Measurements from ENCODE around the gene SFT2D2.
A peak's percentile ranks its signal among the peaks of the same experiment; 100 is the strongest.
"Not testable (repeated sequence)": the region's sequence is repeated elsewhere in the genome, so short reads cannot be mapped to it uniquely, and the experiment has no call there.

SFT2D2 gene

GRCh38 chr1:168225476-168226190, at the start of gene SFT2D2:
Gene SFT2D2, plus strand, starts transcription at chr1:168226004. Its CDS starts 76 bp downstream, at chr1:168226080.
- FAIRE-seq, result no peak

DNA sequence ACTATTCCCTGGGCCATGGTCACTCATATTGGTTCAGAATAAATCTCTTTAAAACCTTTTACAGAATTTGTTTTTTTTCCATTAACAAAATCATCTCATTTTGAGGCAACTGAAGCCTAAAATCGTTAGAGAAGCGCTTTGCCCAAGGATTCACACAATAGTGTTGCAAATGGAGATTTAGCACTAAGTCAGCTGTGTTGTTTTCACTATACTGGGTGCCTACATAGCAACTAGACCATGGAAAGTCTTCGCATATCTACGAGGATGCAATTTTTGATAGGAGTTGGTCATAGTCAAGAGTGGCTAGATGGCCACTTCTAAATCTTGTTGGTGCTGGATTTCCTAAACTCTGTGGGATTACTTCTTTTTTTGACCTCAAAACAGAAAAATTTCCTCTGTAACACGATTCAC, 47.6 kb upstream of the SFT2D2 start:
- FAIRE-seq, result no peak

GRCh38 chr1:168178638-168179437, 47.0 kb upstream of the SFT2D2 start, which contains the start of gene TIPRL:
Gene TIPRL, plus strand, starts transcription at chr1:168178962. Its CDS starts 116 bp downstream, at chr1:168179078.
- peak; percentile 99 for FAIRE-seq

DNA sequence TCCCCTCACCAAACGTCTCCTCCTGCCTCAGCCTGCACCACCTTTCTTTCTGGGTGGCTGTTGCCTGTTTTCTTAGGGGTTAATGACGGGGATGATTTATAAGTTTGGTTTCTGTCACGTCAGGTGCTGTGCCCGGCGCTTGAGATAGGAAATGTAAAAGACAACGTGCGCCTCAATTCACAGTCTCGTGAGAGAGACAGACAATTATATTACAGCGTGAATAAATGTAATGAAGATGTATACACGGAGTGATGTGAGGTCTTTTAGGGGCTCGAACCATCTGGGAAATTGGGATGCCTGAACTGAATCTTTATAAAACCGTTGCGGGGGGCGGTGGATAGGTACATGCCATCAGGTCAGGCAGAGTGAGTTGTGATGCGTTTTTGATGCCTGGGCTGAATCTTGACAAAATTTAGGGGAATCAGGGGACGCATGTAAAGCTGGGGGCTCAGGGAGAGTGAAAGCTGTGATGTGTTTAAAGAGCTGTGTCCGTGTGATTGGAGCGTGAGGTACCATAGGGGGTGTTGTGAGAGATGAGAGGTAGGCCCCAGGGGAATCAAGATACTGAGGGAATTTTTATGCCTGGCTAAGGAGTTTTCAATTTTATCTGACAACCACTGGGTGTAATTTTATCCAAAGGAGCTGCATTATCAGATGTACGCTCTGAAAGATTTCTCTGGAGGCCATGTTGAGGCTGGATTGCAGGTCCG, 46.2 kb upstream of the SFT2D2 start:
- FAIRE-seq, result no peak

DNA sequence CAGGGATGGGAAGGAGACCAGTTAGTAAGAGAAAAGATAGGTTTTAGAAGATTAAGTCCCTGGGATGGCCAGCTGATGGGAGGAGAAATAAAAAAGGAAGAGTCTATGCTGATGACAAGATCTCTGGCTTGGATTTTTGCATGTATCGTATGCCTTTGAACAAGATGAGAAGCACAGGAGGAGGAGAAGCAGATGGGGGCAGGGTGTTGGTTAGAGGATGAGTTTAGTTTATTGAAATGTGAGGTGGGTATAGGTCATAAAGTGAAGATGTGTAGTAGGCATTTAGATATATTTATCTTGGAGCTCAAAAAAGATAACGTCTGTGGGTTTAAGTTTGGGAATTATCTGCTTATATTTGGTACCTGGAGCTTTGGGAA, 45.7 kb upstream of the SFT2D2 start:
- FAIRE-seq, result no peak

DNA sequence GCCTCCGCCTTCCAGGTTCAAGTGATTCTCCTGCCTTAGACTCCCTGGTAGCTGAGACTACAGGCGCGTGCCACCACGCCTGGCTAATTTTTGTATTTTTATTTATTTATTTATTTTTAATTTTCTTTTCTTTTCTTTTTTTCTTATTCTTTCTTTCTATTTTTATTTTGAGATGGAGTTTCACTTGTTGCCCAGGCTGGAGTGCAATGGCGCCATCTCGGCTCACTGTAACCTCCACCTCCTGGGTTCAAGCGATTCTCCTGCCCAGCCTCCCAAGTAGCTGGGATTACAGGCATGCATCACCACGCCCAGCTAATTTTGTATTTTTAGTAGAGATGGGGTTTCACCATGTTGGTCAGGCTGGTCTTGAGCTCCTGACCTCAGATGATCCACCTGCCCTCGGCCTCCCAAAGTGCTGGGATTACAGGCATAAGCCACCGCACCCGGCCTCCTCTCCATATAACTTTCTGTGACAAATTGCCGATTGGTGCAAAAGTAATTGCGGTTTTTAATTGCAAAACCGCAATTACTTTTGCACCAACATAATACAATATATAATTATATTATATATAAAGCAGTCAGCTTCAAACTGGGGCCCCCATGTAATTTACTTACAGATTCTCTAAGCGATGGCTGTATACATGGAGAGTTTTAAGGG, 44.6 kb upstream of the SFT2D2 start:
- not testable (repeated sequence) for FAIRE-seq

- no peak for FAIRE-seq
Measured at GRCh38 chr1:168187177-168187576, 38.6 kb upstream of the SFT2D2 start.

GRCh38 chr1:168190403-168190802, 35.4 kb upstream of the SFT2D2 start:
- FAIRE-seq, result no peak

DNA sequence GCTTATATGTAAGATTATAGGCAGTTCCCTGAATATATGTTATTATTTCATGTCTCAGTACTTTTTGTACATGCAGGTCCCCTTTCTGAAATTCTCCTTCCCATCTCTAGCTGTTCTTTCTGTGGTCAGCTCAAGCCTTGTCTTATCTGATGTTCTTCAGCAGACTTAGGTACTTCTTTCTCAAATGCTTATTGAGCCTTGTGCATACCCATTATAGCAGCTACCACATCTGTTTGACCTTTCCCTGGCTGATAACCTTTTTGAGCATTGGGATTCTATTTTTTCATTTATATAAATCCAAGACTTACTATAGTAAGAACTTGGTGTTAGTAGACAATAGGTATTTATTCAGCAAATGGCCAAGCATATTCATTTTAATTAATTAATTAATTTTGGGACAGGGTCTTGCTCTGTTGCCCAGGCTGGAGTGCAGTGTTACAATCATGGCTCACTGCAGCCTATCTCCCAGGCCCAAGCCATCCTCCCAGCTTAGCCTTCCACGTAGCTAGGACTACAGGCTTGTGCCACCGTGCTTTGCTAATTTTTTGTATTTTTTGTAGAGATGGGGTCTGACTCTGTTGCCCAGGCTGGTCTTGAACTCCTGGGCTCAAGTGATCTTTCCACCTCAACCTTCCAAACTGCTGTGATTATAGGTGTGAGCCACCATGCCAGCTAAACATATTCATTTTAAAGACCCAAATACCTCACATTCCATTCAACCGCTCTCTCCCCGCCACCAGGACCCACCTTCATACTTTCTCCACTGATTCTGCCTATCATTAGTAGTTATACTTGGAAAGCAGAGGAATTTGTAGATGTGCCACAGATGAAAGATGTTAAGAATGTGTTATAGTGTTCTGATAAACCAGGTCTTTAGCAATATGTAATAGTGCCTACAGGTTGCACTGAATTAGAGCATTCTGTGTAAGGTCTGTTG, 30.3 kb upstream of the SFT2D2 start:
- no peak for FAIRE-seq

GRCh38 chr1:168199056-168199455, 26.7 kb upstream of the SFT2D2 start:
- FAIRE-seq, result no peak

DNA sequence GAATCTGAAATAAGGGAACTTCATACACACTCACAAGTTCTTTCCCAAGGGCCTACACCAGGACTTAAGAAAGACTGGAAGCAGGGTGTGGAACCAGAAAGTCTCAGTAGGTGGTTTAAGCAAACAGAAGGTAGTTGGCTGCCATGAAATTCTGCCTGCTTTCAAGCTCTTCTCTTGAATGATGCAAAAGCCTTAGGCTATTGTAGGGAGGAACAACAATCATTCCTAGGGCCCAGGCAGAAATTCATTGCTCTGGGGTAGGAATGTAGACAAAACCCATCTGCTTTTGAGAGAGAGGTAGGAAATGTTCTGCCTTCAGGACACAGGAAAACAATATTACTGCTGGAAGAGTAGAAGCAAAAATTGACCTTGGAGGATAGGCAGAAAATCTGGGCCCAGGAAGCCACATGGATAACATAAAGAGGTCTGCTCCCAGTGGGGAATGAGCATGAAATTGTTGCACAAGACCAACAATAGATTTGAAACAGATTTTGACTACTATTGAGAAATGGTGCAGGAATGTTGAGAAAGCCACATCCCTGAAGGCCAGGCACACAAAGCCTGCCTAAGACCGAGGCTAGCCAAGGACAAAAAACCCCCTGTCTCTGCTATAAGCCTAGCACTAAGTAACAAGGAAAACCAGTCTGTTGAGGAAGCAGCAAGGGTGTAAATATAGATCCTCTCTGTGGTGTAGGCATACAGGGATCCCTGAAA, 22.7 kb upstream of the SFT2D2 start:
- FAIRE-seq, result no peak

DNA sequence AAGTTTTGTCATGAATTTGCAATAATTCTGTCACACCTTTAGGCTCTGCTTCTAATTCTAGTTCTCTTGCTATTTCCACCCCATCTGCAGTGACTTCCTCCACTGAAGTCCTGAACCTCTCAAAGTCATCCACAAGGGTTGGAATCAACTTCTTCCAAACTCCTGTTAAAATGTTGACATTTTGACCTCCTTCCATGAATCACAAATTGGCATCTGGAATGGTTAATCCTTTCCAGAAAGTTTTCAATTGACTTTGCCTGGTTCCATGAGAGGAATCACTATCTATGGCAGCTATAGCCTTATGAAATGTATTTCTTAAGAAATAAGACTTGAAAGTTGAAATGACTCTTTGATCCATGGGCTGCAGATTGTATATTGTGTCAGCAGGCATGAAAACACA, 19.7 kb upstream of the SFT2D2 start:
- no peak for FAIRE-seq

DNA sequence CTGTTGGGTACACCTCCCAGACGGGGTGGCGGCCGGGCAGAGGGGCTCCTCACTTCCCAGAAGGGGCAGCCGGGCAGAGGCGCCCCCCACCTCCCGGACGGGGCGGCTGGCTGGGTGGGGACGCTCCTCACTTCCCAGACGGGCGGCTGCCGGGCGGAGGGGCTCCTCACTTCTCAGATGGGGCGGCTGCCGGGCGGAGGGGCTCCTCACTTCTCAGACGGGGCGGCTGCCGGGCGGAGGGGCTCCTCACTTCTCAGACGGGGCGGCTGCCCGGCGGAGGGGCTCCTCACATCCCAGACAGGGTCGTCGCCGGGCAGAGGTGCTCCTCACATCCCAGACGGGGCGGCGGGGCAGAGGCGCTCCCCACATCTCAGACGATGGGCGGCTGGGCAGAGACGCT, 18.1 kb upstream of the SFT2D2 start:
- FAIRE-seq, result not testable (repeated sequence)

DNA sequence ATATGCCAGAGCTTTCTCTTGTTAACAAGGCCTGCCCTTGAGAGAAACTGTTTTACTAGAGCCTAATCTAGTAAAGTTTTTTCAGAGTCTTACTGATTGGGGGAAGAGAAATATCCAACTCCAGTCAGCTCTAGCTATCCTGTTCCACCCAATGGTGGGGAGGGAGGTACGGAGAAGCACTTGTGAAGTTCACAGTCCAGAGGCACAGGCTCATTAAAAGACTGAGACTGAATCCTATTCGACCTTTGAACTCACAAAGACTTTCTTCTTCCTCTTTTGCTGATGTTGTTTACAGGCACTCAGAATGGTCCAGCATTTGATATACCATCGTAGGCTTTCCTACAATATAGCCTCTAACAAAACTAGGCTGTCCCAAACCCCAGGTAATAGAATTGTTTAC, 15.5 kb upstream of the SFT2D2 start:
- no peak for FAIRE-seq

DNA sequence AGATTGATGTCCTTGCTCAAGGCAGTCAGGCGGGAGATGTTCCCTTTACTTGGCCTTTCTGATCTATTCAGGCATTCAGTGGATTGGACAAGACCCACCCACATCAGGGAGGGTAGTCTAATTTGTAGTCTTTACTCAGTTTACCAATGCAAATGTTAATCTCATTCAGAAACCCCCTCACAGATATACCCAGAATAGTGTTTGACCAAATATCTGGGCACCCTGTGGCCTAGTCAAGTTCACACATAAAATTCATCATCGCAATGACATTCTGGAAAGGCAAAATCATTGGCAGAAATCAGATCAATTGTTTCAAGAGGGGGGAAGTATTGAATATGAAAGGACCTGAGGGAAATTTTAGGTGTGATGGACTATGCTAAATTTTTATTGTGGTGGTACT, 12.5 kb upstream of the SFT2D2 start:
- no peak for FAIRE-seq

DNA sequence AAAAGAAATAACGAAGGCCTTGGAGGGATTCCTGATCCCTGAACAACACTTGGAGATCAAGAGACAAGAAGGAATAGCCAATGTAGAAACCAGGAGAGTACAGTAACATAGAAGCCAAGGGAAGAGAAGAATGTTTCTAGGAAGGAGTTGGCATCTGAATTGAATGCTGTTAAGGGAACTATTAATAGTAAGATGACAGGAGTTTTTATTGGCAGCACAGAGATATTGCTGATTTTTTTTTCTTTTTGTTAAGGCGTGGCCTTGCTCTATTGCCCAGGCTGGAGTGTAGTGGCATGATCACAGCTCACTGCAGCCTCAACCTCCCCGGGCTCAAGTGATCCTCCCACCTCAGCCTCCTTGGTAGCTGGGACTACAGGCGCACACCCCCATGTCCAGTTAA, 9.6 kb upstream of the SFT2D2 start:
- FAIRE-seq, result no peak

DNA sequence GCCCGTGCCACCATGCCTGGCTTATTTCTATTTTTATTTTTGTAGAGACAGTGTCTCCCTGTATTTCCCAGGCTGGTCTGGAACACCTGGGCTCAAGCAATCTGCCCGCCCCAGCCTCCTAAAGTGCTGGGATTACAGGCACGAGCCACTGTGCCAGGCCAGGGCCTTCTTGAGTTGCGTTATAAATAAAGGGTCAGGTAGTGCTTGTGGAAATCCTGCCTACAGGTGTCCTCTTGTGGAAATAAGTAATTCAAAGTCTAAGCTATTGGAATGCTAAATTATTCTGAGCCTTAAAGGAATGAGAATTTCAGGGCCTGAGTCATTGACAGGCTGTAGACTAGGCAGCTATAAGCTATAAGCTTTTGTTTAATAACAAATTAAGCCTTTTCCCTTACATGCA, 8.1 kb upstream of the SFT2D2 start:
- FAIRE-seq, result no peak

GRCh38 chr1:168218658-168219057, 7.1 kb upstream of the SFT2D2 start:
- FAIRE-seq, result no peak

GRCh38 chr1:168220470-168220871, 5.3 kb upstream of the SFT2D2 start:
- FAIRE-seq, result no peak

DNA sequence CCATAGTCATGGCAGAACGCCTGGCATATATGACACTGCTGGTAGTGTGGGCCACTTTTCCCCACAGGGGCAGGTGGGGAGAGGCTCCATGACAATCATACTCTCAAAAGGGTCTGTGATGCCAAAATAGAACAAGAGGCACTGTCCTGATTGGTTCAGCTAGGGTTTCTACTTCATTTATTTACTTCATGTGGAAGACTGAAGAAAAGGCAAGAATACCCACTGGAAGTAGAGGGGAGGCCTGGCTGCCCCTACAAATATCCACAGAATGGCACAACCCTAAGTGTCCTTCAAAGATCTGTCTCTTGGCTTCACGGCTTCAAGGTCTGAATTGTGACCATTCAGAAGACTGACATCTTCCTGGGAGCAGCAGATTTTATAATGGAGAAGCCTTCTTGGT, 4.5 kb upstream of the SFT2D2 start:
- no peak for FAIRE-seq

DNA sequence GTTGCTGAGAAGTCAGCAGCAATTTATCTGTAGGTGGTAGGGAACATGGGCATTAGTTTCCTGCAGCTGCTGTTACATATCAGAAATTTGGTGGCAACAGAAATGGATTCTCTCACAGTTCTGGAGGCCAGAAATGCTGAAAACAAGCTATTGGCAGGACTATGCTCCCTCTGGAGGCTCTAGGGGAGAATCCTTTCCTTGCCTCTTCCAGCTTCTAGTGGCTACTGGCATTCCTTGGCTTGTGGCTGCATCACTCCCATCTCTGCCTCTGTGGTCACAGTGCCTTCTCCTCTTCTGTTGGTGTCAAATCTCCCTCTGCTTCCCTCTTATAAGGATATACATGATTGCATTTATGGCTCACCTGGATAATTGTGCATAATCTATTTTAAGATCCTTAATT, 2.5 kb upstream of the SFT2D2 start:
- no peak for FAIRE-seq
